ACC112 (cell line): ENCODE data around the gene CHID1.

Experiments used
- H2AFZ ChIP-seq: fragments of 200-600 bp; sonication (generic); one replicate; pipeline ENCODE4 v1.6.0; 2017; ENCODE audit warnings: antibody characterized with exemption, low read length; ENCODE audit not compliant: unreplicated experiment
- H3K27ac ChIP-seq: fragments of 200-600 bp; sonication (generic); 2 replicates; pipeline ENCODE4 v1.5.1; 2014; ENCODE audit warnings: low read depth, mild to moderate bottlenecking, antibody characterized with exemption, low read length, moderate library complexity
- H3K27me3 ChIP-seq: fragments of 200-600 bp; sonication (generic); 2 replicates; pipeline ENCODE4 v1.6.1; 2014; ENCODE audit warnings: mild to moderate bottlenecking, antibody characterized with exemption, low read length, moderate library complexity, mixed read lengths; ENCODE audit not compliant: insufficient read depth
- H3K36me3 ChIP-seq: fragments of 200-600 bp; sonication (generic); 2 replicates; pipeline ENCODE4 v1.6.1; 2016; ENCODE audit warnings: mild to moderate bottlenecking, antibody characterized with exemption, low read length, moderate library complexity, mixed read lengths; ENCODE audit not compliant: insufficient read depth
- H3K4me1 ChIP-seq: fragments of 200-600 bp; sonication (generic); one replicate; pipeline ENCODE4 v1.6.1; 2016; ENCODE audit warnings: low read length, mixed read lengths; ENCODE audit not compliant: insufficient read depth, unreplicated experiment, control insufficient read depth
- H3K4me3 ChIP-seq: fragments of 200-600 bp; sonication (generic); 2 replicates; pipeline ENCODE4 v1.5.1; 2014; ENCODE audit warnings: mild to moderate bottlenecking, low read depth, low read length
- H3K79me2 ChIP-seq: fragments of 200-600 bp; sonication (generic); one replicate; pipeline ENCODE4 v1.6.0; 2016; ENCODE audit warnings: low read length; ENCODE audit not compliant: control insufficient read depth, unreplicated experiment, insufficient read depth

Gene CHID1

GRCh38 chr11:895331-896110, 15.1 kb downstream of the CHID1 start:
- Histone ChIP-seq H2AFZ (no peak overlapping the region), H3K27me3 (no peaks in the 10 kb centered on the region), H3K4me1 (no peaks in the 10 kb centered on the region), H3K36me3 (no peaks in the 10 kb centered on the region), H3K4me3 (no peak overlapping the region), H3K27ac (no peak overlapping the region), H3K79me2 (no peaks in the 10 kb centered on the region)

GRCh38 chr11:894575-895201, 15.9 kb downstream of the CHID1 start:
- no peak overlapping the region for H2AFZ ChIP-seq
- no peak overlapping the region for H3K4me3 ChIP-seq
- no peaks in the 10 kb centered on the region for H3K4me1 ChIP-seq
- no peaks in the 10 kb centered on the region for H3K79me2 ChIP-seq
- H3K27me3 ChIP-seq: no peaks in the 10 kb centered on the region
- H3K36me3 ChIP-seq: no peaks in the 10 kb centered on the region
- no peak overlapping the region for H3K27ac ChIP-seq

GRCh38 chr11:893008-893654, 17.5 kb downstream of the CHID1 start:
- H3K4me1 ChIP-seq: no peaks in the 10 kb centered on the region
- H3K27ac ChIP-seq: no peak overlapping the region
- H3K27me3 ChIP-seq: no peaks in the 10 kb centered on the region
- H3K36me3 ChIP-seq: no peaks in the 10 kb centered on the region
- H3K79me2 ChIP-seq: no peaks in the 10 kb centered on the region
- H3K4me3 ChIP-seq: no peak overlapping the region
- H2AFZ ChIP-seq: no peak overlapping the region

GRCh38 chr11:890794-891540, 19.6 kb downstream of the CHID1 start:
- Histone ChIP-seq H3K4me3 (no peak overlapping the region), H3K27me3 (no peaks in the 10 kb centered on the region), H3K4me1 (no peaks in the 10 kb centered on the region), H2AFZ (no peak overlapping the region), H3K36me3 (no peaks in the 10 kb centered on the region), H3K27ac (no peak overlapping the region), H3K79me2 (no peaks in the 10 kb centered on the region)

- H3K4me1 ChIP-seq: no peaks in the 10 kb centered on the region
- H3K79me2 ChIP-seq: no peaks in the 10 kb centered on the region
- H3K36me3 ChIP-seq: no peaks in the 10 kb centered on the region
- no peak overlapping the region for H2AFZ ChIP-seq
- no peak overlapping the region for H3K4me3 ChIP-seq
- H3K27ac ChIP-seq: no peak overlapping the region
- no peaks in the 10 kb centered on the region for H3K27me3 ChIP-seq
Measured at GRCh38 chr11:889687-890475, 20.7 kb downstream of the CHID1 start.

- H3K4me3 ChIP-seq: no peak overlapping the region
- no peaks in the 10 kb centered on the region for H3K27me3 ChIP-seq
- no peak overlapping the region for H2AFZ ChIP-seq
- no peaks in the 10 kb centered on the region for H3K4me1 ChIP-seq
- H3K27ac ChIP-seq: no peak overlapping the region
- no peaks in the 10 kb centered on the region for H3K36me3 ChIP-seq
- no peaks in the 10 kb centered on the region for H3K79me2 ChIP-seq
Measured at GRCh38 chr11:889257-889656, 21.4 kb downstream of the CHID1 start.

- no peaks in the 10 kb centered on the region for H3K4me1 ChIP-seq
- no peak overlapping the region for H2AFZ ChIP-seq
- no peaks in the 10 kb centered on the region for H3K79me2 ChIP-seq
- no peak overlapping the region for H3K27ac ChIP-seq
- no peaks in the 10 kb centered on the region for H3K27me3 ChIP-seq
- H3K4me3 ChIP-seq: no peak overlapping the region
- no peaks in the 10 kb centered on the region for H3K36me3 ChIP-seq
Measured at GRCh38 chr11:888310-889212, 22.0 kb downstream of the CHID1 start.

GRCh38 chr11:887589-887988, 23.0 kb downstream of the CHID1 start:
- no peak overlapping the region for H3K27ac ChIP-seq
- no peaks in the 10 kb centered on the region for H3K27me3 ChIP-seq
- no peaks in the 10 kb centered on the region for H3K79me2 ChIP-seq
- H3K4me3 ChIP-seq: no peak overlapping the region
- H3K36me3 ChIP-seq: no peaks in the 10 kb centered on the region
- H2AFZ ChIP-seq: no peak overlapping the region
- no peaks in the 10 kb centered on the region for H3K4me1 ChIP-seq

GRCh38 chr11:886568-886967, 24.0 kb downstream of the CHID1 start:
- Histone ChIP-seq H3K4me1 (no peaks in the 10 kb centered on the region), H3K79me2 (no peaks in the 10 kb centered on the region), H3K4me3 (no peak overlapping the region), H3K27ac (no peak overlapping the region), H2AFZ (no peak overlapping the region), H3K36me3 (no peaks in the 10 kb centered on the region), H3K27me3 (no peaks in the 10 kb centered on the region)
